Measurements from ENCODE around the gene ARHGAP31.

The ARHGAP31 gene

DNA sequence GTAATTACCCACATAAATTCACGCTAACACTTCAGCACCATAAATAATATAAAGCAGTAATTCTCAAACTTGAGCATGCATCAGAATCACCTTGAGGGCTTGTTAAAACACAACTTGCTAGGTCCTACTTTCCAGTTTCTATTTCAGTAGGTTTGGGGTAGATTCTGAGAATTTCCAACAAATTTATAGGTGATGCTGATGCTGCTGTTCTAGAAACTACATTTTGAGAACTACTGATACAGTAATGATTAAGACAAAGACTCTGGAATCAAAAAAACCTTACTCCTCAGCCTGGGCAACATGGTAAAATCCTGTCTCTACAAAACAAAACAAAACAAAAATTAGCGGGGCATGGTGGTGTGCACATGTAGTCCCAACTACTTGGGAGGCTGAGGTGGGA lies 150.4 kb downstream of the ARHGAP31 start:
- DNase-seq: no peak

DNA sequence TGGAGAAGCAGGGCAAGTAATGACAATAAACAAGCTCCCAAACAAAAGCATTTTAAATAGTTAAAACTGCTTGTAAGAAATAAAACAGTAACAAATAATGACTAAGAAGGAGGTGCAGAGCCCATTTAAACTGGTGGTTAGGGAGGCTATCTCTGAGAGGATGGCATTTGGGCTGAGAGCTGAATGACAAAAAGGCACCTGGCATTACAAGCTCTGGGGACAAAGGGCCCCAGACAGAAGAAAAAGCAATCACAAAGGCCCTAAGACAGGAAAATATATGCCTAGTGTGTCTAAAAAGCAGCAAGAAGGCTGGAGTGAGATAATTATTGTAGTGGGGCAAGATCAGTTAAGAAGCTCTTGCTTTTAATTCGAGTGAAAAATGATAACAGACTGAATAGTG lies 159.6 kb downstream of the ARHGAP31 start:
- no peak for DNase-seq

DNA sequence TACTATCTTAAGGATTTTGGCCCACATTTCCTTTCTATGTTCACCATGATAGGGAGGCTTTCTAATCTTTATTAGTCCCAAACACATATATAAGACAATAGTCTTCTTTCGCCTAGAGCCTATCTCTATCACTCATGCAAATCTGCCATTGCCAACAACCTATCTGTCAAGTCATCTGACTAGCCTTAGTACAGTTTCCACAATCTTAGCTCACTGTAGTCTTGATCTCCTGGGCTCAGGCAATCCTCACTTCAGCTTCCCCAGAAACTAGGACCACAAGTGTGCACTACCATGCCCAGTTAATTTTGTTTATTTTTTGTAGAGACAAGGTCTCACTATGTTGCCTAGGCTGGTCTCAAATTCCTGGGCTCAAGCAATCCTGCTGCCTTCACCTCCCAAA lies 162.3 kb downstream of the ARHGAP31 start:
- no peak for DNase-seq

DNA sequence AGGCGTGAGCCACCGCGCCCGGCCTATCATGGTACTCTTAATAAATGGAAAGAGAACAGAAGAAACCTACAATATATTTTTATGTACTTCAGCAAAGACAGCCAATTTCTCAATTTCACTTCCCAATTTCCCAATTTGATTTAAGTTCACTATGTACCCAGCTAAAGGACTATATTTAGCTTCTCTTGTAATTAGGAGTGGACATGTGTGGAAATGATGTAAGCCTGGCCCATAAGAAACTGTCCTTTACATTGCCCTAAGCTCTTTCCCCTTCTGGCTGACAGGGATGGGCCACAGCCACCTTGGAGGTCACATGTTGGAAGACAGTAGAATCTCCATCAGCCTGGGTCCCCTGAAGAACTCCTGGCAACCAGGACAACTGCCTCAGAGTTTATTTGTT lies 163.1 kb downstream of the ARHGAP31 start:
- DNase-seq: no peak

- peak; percentile 96 to 98 (median 97) for DNase-seq
These were observed 169.3 kb downstream of the ARHGAP31 start, which contains the start of gene TMEM39A for GRCh38 chr3:119463171-119464169. Gene TMEM39A, minus strand, starts transcription at chr3:119463615. Its CDS starts 1,541 bp downstream, at chr3:119462074.

DNA sequence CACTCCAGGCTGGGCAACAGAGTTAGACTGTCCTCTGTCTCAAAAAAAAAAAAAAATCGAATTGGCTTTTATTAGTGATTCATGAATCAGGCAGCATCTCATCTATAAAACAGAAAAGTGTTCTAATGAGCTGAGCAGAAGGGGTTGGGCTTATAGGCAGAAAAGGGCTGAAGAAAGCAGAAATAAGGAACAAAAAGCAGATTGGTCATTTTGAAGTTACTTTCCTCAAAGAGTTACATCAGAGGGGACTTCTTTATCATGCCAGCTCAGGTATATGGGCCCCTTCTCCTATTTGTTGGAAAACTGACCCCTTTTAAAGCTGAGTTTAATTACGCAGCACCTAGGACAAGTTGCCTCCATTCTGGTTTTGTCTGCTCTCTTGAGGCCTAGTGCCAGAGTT lies 173.9 kb downstream of the ARHGAP31 start:
- no peak for DNase-seq

DNA sequence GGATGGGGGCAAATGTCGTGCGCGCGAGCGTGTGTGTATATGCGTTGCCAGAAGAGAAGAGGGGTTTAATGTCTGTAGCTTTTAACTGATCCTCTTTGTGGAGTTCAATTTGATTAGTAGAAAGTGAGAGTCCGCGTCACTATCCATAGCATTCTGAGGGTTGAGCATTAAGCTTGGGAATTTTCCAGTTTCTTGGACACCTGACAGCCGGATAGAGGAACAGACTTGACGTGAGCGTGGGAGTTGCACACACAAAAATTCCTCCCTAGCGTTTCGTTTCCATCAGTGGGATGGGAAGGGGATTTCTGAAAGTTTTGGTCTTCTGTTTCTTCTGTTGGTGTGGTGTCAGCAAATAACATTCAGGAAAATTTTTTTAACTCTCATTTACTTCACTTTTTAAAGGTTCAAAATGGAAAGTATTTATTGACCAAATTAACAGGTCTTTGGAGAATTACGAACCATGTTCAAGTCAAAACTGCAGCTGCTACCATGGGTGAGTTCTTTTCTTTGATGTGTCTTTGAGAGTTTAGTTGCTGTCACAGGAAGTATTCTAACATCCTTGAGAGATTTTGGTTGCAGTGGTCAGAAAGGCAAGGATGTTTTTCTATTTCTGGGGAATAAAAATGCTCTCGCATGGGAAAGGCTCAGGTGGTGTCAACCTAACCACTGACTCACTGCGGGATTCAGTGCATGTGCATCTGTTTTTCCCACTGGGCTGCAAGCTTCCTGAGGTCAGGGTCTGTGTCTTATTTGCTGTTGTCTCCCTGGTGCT lies 175.4 kb downstream of the ARHGAP31 start:
- peak in 1 of 6 experiments; percentile 24 for DNase-seq
